ENCODE results near the gene DEK.
"Not testable (repeated sequence)": the region's sequence is repeated elsewhere in the genome, so short reads cannot be mapped to it uniquely, and the experiment has no call there.

Gene DEK, protein sequence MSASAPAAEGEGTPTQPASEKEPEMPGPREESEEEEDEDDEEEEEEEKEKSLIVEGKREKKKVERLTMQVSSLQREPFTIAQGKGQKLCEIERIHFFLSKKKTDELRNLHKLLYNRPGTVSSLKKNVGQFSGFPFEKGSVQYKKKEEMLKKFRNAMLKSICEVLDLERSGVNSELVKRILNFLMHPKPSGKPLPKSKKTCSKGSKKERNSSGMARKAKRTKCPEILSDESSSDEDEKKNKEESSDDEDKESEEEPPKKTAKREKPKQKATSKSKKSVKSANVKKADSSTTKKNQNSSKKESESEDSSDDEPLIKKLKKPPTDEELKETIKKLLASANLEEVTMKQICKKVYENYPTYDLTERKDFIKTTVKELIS

DNA sequence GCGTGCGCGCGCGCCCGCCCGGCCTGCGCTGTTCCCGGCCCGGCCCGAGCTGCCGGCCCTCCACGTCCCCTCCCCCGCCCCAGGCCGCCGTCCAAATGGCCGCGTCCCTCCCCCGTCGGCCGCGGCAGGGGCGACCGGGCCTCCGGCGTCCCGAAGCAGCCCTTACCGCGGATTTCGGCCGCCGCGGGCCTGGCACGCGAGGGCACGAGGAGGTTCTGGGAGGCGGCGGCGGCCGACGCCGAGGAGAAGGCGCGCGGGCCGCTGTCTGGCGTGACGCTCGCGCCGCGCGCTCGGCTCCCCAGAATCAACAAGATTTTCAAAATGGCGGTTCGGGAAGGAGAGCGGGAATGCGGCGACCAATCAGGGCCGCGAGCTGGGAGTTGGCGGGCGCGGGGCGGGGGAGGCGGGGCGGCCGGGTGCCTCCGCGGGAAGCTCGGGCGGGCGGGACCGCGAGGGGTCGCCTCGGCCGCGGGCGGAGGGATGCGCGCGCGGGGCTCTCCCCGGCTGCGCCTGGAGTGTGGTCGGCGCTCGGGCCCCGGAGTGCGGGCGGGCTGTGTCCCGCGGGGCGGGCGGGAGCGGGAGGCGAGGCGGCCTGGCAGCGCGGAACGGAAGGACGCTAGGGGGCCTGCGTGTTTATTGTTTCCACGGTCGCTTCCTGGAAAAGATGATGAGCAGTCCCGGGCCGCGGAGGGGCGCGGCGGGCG, at the start of gene DEK:
Gene DEK (minus strand): TSS at position 312 of the 704 bp plus-strand sequence. CDS start 543 bp downstream, outside the sequence.
- DNase-seq = peak; percentile 86 to 88

DNA sequence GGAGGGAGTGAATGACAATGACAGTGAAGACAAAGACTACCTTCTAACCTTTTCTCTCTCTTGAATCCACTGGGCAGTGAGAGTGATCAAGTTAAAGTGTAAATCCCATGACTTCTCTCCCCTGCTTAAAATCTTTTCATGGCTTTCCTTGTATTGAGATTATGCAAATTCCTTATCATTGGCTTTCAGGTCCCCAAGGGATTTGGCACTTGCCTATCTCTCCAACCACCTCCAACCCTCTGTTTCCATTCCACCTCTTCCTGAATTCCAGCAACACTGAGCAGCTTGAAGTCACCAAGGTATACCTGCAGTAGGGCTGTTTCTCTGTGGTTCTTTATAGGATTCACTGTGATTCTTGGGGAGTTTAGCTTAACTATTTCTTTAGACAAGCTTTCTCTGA, 48.0 kb upstream of the DEK start:
- DNase-seq = no peak

DNA sequence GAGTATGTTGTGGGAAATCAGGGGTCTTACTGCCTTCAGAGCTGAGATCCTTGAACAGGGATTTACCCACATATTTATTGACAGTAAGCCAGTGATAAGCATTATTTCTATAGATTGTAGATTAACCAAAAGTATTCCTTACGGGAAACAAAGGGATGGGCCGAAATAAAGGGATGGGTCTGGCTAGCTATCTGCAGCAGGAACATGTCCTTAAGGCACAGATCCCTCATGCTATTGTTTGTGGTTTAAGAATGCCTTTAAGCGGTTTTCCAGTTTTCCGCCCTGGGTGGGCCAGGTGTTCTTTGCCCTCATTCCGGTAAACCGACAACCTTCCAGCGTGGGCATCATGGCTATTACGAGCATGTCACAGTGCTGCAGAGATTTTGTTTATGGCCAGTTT, 45.7 kb upstream of the DEK start:
- not testable (repeated sequence) for DNase-seq

DNA sequence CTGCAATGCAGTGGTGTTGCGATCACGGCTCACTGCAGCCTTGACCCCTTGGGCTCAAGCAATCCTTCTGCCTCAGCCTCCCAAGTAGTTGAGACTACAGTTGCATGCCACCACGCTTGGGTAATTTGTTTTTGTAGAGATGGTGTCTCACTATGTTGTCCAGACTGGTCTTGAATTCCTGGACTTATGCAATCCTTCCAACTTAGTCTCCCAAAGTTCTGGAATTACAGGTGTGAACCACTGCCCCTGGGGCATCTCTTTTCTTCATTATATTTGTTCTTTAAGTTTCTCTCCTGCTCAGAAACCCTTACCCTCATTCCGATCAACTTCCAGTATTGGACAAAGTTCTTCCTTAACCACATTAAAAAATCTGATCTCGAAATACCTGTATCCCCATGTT, 44.7 kb upstream of the DEK start:
- DNase-seq = no peak

DNA sequence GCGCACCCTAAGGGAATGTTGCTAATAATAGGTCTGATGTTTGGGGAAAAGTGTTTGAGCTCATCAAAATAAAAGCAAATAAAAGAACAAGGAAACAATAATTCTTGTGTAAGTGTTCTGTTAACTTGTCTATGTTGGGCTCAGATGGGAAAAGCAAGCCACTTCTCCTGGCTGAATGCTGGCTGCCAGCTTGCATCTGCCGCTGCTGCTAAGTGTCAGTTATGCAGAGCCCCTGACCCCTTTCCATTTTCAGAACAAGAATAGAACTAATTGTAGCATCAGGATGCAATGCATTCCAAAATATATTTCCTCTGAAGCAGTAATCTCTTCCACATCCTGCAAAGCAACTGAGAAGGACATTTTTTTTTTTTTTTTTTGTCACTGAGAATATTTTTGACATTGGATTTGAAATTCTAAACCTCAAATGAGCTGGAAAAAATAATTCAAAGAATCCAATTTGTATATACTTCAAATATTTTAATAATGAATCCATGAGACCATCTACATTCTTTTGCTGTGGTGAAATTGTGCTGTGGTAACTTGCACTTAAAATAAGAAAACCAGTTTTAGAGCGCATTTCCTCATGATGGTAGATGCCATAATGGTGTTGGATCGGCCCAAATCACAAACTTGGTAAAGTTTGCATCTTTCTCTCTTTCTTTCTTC, 43.9 kb upstream of the DEK start:
- no peak for DNase-seq

DNA sequence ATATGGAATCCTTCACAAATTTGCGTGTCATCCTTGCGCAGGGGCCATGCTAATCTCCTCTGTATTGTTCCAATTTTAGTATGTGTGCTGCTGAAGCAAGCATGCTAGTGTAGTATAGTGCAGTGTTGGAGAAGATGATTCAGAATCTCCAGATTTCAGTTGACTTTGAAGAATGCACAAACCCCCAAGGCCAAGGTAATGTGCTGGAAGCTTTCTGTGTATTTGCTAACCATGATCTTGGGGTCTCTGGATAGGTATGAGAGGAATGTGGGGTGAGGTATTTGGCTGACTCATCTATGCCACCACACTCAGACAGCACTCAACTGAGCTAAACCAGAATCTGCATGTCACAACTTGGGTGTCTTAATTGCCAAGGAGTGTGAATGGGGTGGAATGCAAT, 42.6 kb upstream of the DEK start:
- no peak for DNase-seq

DNA sequence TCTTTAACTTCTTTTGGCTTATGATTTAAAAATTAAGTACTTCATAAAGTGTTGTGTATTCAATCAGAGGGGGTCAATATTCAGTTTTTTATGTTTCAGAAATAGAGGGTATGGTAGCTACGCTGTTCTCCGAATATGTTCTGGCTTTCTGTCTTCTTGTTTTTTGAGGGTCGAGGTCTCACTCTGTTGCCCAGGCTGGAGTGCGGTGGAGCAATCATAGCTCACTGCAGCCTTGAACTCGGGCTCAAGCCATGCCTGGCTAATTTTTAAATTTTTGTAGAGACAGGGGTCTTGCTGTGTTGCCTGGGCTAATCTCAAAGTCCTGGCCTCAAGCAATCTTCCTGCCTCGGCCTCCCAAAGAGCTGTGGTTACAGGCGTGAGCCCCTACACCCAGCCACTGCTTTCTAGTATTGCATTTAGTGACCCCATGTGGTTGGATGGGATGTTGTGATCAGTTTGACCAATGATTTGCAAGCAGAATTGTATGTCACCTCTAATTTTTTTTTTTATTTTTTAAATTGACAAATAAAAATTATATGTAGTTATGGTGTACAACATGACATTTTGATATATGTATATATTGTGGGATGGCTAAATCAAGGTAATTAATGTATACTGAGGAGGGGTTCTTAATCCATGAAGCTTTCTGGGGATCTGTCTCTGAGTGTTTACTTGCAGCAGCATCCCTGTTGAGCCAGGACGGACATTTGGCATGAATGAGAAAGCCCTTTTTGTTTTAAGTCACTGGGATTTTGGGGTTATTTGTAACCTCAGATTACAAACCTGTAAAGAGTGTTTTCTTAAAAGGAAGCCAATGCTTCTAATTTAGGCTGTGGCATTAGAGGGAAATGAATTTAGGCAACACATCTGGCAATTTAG, 38.5 kb upstream of the DEK start:
- DNase-seq = peak in 1 of 2 donors; percentile 2

DNA sequence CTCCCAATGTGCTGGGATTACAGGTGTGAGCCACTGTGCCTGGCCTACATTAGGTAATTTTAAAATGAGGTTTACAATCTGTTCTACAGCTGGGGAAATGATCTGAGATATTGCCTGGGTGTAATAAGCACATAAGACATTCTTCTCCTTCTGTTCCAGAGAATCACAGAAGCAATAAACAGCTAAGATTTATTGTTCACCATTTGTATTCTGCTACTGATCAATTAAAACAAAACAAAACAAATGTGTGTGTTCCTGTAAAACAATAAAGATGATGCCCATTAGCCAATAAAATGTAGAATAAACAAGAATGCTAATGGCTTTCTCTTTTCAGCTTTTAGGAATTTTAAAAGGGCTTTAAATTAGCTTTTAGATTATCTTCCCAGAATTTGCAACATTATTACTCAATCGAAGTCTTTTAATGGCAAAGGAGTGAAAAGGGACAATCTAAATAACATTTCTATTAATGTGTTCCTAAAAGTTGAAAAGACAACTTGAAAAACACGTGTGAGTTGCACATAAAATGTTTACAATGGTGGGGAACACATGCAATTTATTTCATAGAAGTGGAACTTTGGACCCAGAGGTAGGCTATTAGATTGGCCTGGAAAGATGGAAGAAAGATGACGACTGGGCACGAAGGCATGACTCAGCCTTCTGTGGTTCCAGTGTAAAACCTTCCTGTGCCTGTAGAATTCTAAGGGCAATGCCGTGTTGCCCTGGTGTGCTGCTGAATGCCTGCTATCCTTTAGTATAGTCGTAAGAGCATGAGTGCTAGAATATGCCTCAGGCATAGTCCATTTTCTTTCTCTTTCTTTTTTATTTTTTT, 29.0 kb upstream of the DEK start:
- DNase-seq = no peak

DNA sequence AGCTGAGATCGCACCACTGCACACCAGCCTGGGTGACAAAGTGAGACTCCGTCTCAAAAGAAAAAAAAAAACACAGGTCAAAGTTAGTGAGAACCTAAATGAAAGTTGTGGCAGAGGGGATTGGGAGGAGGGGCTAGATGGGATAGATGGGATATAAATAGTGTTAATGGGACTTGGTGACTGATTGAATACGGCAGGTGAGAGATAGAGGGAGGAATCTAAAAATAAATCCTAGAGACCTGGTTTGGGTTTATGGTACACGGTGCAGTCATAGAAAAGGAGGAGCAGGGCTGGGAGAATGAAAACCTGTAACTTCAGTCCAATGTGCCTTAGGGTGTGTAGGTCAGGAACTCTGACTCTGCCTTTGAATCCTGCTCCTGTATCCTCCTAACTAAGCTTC, 25.0 kb upstream of the DEK start:
- DNase-seq = no peak

DNA sequence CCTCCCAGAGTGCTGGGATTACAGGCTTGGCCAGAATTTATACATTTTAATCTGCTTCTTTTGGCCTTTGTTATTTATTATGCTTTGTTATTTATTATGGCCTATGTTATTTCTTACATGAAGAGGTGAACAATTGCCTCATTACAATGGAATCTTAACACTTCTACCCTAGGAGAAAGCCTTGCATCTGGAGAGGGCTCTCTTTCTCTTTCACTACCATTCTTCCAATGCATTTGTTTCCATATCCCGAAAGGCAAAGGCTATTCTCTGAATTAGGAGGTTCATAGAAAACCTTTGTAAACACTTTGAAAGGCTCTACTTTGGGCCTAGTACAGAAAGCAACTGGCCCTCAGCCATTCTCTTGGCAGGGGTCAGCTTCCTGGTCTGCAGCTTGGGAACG, 19.9 kb upstream of the DEK start:
- DNase-seq = no peak

DNA sequence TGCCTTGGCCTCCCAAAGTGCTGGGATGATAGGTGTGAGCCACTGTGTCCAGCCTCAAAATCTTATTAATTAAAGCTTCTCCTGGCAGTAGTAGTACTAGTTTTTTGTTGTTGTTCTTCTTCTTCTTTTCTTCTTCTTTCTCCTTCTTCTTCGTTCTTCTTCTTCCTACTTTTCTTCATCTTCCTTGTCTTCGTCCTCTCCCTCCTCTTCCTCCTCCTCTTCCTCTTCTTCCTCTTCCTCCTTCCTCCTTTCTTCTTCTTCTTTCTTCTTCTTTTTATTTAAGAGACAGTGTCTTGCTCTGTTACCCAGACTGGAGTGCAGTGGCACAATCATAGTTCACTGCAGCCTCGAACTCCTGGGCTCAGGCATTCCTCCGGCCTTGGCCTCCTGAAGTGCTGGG, 17.2 kb upstream of the DEK start:
- no peak for DNase-seq

DNA sequence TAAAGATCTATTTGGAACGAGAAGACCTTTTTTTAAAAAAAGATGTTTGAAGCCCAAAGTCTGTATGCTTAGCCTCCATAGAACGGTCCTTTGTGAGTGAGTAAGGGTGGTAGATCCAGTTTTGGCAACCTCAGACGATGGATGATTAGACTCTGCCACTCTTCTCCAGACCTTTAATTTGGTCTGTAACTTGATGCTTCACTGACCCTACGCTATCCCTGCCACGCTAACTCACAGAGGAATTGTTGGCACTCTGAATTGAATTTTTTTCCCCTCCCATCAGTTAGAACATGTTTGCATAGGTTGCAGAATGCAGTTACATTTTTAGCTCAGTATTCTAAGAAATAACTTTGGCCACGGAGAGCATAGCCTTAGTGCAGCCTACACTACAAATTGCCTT, 15.8 kb upstream of the DEK start:
- DNase-seq = no peak

DNA sequence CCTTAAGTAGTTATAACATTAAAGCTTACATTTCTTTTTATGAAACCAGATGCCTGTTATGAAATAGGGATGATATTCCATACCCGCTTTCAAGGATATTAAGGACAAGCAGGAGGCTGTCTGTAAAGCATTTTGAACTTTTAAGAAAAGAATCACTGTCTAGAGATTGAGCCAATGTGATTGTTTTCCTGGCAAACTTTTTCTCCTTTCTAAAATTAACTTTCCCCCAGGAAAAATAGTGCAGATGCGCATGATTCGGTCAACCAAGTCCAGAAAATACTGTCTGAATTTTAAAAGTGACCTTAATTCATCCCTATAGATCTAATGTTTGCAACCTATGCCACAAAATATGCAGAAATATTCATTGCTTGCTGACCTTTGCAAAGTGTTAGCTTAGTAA, 15.1 kb upstream of the DEK start:
- no peak for DNase-seq

DNA sequence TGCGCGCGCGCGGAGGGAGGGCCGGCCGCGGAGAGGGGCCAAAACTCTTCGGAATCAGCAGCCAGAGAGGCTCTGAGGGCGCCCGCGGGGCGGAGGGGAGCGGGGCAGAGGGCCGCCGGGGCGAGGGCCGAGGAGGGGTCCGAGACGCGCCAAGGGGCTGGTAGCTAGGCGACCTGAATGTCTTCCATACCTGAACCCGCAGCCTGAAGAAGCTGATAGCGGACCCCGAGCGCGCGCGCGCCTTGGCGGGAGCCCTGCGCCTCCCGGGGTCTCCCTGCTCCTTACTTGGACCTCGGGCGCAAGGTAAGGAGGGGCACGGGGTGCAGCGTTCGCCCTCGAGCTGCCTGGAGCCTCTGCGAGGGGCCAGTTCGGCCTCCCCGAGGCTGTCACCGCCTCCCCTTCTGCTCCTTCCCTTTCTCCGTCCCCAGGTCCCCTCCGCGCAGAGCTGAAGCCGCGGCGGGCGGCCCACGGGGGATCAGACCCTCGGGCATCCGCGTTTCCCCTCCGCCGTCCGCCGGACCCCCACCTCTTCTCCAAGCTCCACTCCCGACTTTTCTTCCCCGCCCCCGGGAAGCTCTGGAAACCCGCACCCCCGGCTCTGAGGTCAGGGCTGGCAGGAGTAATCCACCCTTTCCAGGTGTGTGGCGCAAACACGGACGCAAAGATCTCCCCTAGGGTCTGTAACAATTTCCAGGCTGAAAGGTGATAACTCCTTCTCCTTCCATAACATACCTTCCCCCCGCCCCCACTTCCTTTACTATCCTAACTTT, 13.1 kb upstream of the DEK start:
- no peak for DNase-seq

DNA sequence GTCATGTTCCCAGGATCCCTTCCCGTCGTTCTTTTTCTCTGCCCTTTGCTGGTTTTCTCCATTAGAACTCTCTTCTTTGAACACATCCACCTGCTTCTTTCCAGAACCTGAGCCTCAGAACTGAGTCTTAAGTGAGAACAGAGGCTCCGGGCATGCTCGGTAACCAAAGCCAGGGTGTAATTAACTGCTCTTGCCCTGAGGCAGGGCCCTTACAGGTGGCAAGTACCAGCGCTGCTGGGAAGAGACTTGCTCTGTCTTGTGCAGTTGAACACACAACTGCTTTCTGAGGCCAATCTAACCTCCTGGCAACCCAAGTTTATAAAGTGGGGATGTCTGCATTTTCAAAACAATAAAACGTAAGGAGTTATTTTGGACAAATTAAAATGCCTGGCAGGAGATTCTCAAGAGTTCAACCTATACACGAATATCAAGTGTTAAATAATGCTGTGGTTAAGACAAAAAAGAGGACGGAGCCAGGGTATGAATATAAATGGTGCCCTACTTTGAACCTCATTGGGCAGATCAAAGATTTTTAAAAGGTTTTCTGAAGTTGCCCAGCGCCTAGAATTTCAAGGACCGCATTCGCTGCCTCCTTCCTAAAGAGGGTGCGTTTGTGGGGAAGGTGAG, 12.4 kb upstream of the DEK start:
- DNase-seq = no peak

DNA sequence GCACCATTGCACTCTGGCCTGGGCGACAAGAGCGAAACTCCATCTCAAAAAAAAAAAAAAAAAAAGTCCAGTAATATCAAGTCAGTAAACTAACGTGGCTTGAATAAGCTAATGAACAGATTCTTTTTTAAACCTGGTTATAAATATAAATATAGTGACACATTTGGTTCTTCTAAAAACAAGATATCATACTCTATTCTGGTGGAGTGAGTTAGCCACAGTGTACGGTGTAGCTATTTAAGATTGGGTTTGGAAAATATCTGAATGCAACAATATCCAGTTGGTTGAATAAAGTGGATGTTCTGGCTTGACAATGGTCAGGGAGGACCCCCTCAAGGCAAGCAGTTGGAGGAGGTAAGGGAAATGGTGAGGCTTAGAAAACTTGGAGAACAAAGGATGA, 5.9 kb upstream of the DEK start:
- no peak for DNase-seq

DNA sequence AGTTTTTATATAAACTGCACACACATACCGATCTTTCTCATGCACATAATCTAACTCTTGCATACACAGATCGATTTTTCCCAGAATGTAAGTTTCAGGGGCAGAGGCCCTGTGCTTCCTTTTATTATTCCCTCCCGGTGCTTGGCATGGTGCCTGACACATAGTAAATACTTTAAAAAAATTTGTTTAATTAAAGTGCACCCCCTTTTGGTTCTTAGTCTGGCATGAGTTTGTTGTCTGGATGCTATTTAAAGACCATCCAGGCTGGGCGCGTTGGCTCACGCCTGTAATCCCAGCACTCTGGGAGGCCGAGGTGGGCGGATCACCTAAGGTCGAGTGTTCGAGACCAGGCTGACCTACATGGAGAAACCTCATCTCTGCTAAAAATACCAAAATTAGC, 5.4 kb upstream of the DEK start:
- no peak for DNase-seq

DNA sequence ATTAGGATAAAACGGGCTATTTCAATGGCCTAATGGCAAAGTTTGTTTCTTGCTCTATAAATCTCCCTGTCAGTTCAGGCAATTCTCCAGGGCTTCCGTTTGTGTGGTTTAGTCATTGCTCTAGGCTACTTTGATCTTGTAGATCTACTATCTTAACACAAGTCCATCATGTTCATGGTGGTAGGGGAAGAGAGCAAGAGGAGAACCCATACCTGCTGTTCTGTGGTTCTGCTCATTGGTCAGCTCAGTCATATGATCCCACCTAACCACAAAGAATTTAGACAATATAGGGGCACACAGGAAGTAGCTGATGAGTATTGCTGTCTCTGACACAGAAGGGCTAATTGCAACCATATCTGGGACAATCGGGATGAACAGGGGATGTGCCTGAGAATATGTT, 4.9 kb upstream of the DEK start:
- DNase-seq = no peak

DNA sequence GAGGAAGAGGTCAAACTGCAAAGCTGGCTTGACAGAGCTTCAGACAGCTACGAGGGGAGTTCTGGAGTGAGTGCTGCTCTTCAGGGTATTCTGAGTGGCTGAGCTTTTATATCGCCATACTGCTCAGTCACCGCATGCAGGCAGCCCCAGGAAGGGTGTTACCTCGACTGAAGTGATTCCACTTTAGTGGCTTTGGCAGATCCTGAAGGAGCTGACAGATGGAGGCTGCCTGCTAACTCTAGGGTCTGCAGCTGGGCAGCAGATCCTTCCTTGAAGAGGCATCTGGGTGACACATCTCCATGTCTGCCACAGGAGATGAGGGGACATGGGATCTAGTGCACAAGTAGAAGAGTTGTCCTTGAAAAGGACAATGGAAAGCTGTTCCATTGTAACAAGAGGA, 3.7 kb upstream of the DEK start:
- no peak for DNase-seq

DNA sequence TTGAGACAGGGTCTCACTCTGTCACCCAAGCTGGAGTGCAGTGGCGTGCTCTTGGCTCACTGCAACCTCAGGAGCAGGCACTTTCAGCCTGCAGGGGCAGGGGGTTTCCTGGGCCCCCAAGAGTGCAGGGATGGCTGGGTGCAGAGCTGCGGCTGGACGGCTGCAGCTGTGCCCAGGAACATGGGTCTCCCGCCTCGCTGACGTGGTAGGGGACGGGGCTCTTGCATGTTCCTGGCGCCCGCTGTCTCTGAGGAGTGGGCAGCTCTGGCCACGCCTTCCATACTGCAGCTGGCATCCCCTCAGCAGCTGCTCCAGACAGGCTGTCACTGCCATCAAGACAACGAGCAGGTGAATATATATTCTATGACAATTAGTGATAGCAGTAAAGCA, 2.2 kb upstream of the DEK start:
- DNase-seq = no peak
